AG10803 (cell line): ENCODE data around the gene ESYT3.
"Not testable (repeated sequence)": the region's sequence is repeated elsewhere in the genome, so short reads cannot be mapped to it uniquely, and the experiment has no call there.

Source experiments
- DNase-seq: peaks from one replicate; pipeline ENCODE4 v3.0.0; 2010; ENCODE audit warnings: low read depth
- H3K4me3 ChIP-seq: 2 replicates; pipeline ENCODE4 v1.5.1; 2011; ENCODE audit warnings: mild to moderate bottlenecking, low read length, control low read depth
- CTCF ChIP-seq: conservative IDR thresholded peaks from 2 replicates; pipeline ENCODE4 v1.5.1; 2011; ENCODE audit warnings: mild to moderate bottlenecking, low read length, control low read depth, inconsistent platforms

ESYT3 gene

GRCh38 chr3:138511945-138512344 lies 77.5 kb downstream of the ESYT3 start:
- no peak overlapping the region for H3K4me3 ChIP-seq
- DNase-seq = no peak
- TF ChIP-seq CTCF = no peak

DNA sequence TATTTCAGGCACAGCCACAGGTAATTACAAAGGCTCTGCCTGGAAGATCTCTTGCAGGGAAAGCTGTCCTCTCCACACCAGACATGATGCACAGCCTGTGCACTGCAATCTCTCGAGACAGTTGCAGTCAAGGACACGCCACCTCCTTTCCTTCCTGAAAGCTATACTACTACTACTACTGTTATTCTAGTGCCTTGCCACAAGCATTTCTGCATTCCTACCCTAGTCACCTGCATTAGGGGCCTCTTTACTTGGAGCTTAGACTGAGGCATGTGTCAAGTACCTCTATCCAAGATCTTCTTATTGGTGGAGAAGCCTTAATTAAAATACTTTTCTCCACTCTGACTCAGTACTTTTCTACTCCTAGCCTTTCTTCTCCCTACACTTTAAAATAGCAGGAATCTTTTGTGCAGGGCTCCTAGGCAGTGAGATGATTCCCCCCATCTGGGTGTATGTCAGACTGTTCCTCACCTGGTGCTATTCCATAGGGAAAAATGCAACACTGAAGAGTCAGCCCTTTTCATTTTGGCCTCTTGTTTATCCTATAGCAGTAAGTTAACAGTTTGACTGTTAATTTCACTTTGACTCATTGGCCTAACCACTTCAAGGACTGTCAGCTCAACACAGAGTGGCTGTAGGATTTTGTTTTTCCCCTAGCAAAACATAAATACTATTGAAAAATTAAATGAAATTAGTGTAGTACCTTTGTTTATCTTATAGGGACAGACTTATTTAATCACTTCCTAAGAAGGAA lies 78.9 kb downstream of the ESYT3 start:
- DNase-seq = no peak
- H3K4me3 ChIP-seq = no peak overlapping the region
- TF ChIP-seq CTCF = no peak

- not testable (repeated sequence) for DNase-seq, H3K4me3 ChIP-seq
These were observed 87.0 kb downstream of the ESYT3 start for GRCh38 chr3:138521445-138521844.
